Cardiac septum (tissue), 1 donor: ENCODE measurements around the gene DNAJB8. TPM values are rescaled to one million over a fixed set of nuclear protein-coding genes. Genes with fewer than 3 reads are reported as not detected.

Source experiments
- DNase-seq: peaks from one replicate; pipeline ENCODE4 v3.0.0-alpha.2; 2020; ENCODE audit warnings: low spot score
- intact Hi-C: fragments of 100-400 bp; cut with DNase I; formaldehyde crosslinking; loops from one replicate; pipeline ENCODE4 v1.14.0; 2022
- total RNA-seq: library from RNA; stranded (reverse); fragmentation: NEBNext Ultra II Directional; extraction: Animal tissue kit (Norgen Biotek cat#: 25700); gene quantifications from one replicate; pipeline ENCODE4 v1.2.1, GENCODE V29; 2021
- donor health status: DM: no; HTN: no; CAD: no.

The DNAJB8 gene
- total RNA-seq, 1 donor from 2014 or later = not detected

DNA sequence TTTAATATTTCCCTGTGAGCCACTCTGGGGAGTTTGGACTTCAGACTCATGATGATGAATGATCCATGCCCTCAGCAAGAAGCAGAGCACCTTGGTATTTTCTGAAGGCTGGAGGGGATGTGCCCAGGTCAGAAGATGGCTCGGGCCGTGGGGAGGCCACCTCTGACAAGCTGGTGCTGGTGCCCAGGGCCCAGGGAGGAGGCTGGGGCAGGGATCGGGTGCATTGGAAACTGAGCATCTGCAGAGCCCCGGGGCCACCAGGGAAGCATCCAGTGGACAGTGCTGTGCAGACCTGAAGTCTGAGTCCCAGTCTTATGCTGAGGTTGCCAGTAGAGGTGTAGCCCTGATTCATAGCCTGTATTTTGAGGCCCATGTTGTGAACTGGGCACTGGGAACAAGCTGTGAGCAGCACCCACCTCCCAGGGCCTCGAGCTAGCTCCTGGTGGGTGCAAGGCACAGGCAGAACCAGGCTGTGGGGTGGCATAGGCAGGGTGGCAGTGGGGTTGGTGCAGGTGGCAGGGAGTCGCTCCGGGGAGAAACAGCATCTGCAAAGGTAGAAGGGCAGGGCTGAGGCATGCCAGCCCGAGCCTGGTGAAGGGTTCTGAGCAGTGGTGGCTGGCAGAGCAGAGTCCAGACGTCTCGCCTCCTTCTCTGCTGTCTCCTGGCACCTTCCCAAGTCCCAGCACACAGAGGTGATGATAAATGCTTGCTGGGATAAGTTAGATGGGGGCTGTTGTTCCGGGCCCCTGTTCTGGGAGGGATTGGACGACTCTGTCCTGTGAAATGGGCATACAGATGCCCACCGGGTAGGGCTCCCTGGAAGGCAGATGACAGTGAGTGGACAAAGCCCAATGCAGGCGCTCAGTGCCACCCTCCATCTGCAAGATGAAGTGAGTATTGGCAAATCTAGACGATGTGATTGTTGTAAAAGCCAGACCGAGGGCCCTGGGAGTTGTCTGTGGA lies 10.6 kb downstream of the DNAJB8 start:
- DNase-seq = no peak
- intact Hi-C loops = no loop called here

DNA sequence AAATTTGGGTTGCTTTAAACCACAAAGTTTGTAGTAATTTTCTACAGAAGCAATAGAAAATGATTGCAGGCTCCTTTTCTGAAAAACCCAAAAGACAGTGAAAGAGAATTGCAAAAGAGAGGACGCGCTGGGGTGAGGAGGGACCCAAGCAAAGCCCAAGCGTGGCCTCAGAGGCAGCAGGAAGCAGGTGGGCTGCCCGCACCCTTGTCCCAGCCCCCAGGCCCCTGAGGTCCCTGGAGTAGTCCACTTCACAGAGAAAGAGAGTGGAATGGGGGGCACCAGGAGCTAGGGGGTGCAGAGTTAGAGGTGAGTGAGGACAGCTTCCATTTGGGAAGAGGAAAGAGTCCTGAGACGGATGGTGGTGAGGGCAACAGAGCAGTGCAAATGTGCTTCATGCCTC lies 11.6 kb downstream of the DNAJB8 start:
- DNase-seq = no peak
- intact Hi-C loops = no loop called here

DNA sequence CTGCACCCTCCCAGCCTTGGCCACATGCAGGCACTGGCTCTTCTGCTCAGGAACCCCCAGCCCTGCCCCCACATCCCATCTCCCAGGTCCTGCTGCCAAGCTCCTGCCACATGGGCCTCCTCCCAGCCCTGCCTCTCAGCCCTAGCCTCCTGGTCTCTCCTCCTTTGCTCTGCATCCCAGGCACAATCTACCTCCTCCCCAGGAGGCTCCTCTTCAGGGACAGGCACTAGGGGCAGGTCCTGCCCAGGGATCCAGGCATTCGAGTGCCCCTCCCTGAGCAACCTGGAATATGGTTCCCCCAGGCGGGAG lies 12.4 kb downstream of the DNAJB8 start:
- intact Hi-C loops = no loop called here
- no peak for DNase-seq

DNA sequence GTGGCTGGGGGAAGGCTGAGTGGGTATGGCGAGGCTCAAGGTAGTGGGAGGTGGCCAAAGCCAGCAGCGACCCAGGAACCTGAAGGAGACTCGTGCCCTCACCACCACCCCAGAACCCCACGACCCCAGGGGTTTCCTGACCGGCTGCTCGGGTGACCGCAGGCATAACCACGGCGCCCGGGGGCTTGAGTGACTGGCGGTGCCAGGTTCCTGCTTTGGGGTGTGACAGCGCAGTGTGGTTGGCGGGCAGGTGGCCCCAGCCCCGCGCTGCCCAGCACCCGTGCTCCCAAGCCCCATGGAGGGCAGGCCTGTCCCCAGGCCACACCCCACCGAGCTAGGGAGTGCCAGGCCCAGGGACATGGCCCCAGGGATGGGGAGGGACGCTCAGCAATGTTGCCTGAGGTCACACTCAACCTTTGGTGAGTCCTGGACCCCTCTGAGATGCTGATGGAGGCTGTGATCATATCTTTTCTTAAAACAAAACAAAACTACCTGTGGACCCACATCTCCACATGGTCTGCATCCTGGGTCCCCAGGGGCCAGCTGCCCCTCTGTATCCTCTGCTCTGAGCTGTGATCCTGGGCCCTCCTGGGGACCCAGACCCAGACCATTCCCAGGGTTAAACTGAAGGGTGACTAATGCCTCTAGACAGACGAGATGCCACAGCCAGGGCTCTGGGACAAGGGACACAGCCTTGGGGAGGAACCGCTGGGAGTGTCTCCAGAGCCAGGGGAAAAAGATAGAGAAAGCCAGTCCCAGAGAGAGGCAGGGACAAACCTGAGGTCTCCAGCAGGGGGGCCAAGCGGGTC lies 13.0 kb downstream of the DNAJB8 start:
- DNase-seq = no peak
- intact Hi-C loops = no loop called here

DNA sequence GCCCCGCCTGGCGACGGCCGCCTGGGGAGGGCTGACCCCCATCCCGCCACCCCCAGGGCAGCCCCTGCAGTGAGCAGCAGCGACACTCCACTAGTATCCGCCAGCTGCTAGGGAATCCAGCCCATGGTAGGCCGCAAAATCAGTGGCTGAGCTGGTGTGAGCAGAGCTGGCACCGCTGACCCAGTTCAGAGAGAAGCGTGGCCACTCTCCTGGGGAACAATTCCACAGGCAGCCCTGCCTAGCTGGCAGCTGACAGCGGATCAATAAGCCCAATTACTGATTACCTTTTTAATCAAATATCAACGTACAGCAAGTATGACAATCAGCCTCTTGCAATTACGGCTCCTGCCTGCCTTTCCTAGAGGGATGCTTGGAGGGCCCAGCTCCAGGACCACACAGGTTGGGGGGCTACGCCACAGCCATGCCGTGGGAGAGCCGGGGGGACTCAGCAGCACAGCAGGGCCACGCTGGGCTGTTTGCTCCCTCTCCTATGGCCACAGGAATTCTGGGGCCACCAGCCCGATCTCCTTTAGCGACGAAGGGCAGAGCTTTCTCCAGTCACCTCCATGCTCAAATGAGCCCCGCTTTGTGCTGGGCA lies 13.9 kb downstream of the DNAJB8 start:
- intact Hi-C loops = no loop called here
- no peak for DNase-seq

DNA sequence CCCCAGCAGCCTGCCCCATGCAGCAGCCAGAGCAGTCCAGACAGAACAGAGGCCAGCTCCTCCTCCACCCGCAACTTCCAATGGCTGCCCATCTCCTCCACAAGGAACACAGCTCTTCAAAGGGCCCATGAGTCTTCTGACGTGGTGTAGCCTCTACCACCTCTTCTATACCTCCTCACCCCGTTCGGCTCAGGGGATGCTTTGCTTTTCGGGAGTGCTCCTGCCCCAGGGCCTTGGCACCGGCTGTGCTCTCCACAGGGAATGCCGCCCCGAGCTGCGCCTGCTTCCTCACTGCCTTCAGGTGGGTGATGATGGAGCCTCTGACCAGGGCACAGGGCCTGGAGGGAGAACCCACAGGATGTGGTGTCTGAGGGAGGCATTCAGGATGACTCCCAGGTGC lies 14.6 kb downstream of the DNAJB8 start:
- intact Hi-C loops = no loop called here
- DNase-seq = no peak

DNA sequence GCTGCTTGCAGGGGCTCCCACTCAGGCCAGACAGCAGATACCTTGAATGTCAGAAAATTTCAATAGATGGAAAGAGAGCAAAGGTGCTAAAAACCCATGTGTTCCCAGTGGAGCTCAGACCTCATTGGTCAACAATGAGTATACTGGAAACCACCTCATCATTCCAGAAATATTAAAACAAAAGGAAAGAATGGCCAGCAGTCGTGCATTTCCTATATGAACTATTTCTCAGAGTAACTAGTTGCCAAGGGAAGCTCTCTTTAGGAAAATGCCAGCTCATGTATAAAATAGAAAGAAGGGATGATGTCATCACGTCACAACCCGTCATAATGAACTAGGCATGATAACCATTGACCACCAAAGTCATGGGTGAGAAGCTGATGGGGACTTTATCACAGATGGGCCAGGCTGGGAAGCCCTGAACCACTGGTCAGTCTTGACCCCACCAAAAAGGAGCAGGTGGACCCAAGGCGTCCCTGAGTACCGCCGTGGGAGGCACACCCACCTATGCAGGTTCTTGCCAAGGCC lies 17.5 kb downstream of the DNAJB8 start:
- no peak for DNase-seq
- intact Hi-C loops = no loop called here

DNA sequence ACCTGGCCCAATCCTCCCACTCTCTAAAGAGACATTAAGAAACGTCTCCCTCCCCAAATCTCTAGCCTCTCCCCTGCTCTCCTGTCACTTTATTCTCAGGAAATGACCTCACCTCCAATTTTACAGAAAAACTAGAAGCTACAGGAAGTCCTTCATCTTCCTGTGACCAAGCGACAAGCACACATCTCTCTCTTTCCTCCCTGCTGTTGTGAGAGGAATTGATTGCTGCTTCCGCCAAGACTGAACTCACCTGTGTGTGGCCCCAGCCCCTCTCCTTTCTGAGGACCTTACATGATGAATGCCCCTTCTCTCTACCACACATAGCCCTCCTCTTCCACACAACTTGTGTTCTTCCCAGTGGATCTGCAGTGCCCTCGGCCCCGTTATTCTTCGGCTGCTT lies 18.2 kb downstream of the DNAJB8 start:
- DNase-seq = no peak
- intact Hi-C loops = no loop called here

DNA sequence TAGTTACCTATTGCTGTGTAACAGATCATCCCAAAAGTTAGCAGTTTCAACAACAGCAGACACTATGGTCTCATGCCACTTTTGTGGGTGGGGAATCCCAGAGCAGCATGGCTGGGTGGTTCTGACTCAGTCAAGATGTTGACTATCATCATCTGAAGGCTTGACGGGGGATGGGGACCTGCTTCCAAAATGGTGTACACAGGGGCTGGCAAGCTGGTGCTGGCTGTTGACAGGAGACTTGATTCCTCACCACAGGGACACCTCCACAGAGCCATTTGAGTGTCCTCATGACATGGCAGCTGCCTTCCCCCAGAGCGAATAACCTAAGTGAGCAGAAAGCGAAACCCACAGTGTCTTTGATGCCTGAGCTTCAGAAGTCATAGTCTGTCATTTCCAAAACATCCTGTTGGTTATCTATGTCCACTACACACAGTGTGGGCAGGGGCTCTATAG lies 19.1 kb downstream of the DNAJB8 start:
- no peak for DNase-seq
- intact Hi-C loops = no loop called here

DNA sequence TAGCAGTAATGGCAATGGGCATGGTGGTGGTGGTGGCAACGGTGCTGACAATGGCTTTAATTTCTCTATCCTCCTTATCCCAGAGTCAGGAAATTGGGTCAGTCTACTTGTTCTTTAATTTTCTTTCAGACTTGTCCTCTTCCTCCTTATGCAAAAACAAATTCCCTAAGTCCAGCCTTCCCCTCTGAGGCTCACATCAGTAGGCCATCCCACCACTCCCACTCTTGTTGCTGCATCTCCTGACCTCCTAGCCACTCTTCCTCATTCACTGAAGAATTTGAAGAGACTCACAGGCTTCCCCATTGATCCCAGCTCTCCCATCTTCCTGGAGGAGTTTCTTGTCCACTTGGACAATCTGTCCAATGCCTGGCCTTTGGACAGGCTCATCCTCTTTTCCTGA lies 19.9 kb downstream of the DNAJB8 start:
- DNase-seq = no peak
- intact Hi-C loops = no loop called here

DNA sequence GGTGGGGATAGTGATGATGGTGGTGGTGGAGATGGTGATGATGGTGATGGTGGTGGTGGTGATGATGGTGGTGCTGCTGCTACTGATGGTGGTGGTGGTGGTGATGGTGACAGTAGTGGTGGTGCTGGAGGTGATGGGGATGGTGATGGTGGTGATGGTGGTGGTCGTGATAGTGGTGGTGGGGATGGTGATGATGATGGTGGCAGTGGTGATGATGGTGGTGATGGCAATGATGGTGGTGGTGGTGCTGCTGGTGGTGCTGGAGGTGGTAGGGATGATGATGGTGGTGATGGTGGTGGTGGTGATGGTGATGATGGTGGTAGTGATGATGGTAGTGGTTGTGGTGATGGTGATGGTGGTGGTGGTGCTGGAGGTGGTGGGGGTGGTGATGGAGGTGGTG lies 21.3 kb downstream of the DNAJB8 start:
- intact Hi-C loops = no loop called here
- no peak for DNase-seq

DNA sequence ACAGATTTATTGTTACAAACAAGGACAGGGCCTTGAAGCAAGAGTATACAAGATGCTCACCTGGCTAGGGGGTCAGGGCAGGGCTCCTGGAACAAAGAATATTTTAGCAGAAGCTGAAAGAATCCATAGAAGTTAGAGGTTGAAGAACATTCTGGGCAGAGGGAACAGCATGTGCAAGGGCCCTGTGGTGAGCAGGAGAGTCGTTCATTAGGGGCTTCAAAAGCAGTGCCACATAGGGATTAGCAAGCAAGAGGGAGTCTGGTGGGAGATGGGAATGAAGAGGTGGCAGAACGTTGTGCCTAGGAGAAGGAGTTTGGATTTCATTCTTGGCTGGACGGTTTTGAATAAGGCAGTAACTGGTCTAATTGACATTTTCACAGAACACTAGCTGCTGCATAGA lies 22.9 kb downstream of the DNAJB8 start:
- intact Hi-C loops = no loop called here
- DNase-seq = no peak

DNA sequence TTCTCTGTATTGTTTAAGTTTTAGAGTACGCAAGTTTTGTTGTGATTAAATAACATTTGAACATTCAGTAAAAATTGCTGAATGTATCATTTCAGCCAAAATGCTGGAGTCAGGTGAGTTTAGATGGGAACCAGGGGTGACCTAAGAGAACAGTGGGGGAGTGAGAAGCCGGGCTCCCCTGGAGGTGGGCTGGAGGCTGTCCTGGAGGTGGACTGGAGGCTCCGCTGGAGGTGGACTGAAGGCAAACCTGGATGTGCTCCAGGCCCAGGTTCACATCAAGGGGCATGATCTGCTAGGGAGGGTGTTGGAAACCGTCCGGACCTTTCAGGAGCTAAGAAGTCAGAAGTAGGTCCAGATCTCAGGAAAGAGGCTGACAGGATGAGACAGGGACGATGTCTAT lies 23.7 kb downstream of the DNAJB8 start:
- DNase-seq = no peak
- intact Hi-C loops = no loop called here

DNA sequence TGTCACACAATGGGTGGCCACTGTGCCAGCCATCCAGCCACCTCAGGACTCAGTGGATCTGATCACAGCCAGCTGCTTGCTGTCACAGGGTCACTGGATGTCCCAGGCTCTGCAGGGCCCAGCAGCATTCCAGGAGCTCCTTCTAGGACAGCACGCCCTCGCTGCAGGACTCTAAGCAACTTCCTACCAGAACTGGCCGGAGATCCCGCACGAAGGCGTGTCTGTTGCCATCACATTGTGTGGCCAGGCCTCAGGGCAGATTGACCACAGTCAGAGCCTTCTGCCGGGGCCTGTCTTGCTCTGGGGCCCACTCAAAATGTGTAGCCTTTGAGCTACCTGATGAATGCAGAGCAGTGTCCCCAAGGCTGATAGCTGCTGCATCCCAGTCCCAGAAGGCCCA lies 24.6 kb downstream of the DNAJB8 start:
- DNase-seq = no peak
- intact Hi-C loops = no loop called here

DNA sequence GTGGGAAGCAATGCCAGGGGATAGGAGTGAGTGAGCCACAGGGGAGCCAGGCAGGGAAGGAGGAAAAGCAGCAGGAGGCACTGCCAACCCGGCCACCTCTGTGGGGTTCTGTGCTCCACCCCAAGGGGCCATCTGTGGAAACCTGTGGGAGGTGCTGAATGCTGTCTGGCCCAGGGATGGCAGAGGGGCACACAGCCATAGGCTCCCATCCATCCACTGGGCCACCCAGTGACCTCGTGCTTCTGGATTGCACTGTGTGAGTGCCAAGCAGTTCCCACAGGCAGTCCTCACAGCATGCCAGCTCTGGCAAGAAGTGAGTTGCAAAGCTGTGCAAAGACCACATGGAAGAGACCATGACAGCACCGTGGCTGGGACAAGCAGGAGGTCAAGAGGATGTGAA lies 27.5 kb downstream of the DNAJB8 start:
- no peak for DNase-seq
- intact Hi-C loops = no loop called here

DNA sequence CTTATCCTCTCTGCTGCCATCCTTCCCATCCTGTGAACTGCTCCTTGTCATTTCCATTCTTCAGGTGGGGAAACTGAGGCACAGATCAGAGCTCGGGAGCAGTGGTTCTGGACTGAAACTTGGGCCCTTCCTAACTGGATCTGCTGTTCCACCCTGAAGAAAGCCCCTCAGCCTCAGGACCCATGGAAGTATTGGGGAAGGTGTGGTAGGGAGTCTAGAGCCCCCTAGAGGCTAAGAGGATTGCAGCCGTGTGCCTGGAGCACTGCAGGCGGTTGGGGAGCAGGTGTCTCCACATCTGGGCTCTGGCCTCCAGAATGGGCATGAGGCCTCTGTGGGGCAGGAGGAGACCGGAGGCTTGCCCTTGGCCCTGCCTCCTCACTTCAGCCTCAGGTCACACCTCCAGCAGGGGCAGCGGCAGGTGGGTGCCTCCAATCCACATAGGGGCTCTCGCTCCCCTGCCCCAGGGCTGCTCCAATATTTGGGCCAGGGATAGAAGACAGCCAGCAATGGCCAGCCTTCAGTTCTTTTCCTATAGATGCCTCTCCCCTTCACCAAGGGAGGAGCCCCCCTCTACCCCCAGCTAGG lies 28.1 kb downstream of the DNAJB8 start:
- DNase-seq = no peak
- intact Hi-C loops = no loop called here

DNA sequence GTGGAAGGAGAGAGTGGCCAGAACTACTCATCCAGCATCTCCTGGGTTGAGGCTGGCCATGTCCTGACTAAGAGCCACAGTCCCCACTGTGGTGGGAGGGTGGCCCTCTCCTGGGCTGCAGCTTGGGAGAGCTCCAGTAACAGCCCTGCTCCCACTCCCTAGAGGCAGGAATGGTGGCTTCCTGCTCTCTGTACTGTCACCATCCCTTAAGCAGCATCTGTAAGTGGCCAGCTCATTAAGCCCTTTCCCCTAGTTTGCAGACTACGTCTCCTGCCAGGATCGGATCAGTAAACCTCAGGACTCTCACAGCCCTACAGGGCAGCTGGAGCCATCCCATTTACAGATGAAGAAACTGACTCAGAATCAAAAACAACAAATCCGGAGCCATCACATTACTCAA lies 30.5 kb downstream of the DNAJB8 start:
- intact Hi-C loops = no loop called here
- no peak for DNase-seq

DNA sequence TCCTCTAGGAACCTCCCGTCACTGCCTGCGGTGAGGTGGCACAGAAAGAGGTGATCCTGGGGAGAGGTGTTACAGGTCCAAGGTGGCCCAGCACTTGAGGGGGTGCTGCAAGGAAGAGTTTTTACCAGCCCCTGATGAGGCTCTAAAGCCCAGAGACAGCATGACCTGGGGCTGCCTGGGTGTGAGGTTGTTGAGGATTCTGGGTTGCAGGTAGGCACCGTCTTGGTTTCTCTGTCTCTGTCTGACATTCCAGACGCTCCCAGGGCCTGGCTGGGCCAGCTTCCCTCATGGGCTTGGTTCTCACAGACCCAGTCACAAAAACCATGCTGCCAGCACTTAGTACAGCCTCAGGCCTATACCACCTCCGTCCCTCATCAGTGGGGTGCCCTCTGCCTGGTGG lies 31.1 kb downstream of the DNAJB8 start:
- DNase-seq = no peak
- intact Hi-C loops = no loop called here

DNA sequence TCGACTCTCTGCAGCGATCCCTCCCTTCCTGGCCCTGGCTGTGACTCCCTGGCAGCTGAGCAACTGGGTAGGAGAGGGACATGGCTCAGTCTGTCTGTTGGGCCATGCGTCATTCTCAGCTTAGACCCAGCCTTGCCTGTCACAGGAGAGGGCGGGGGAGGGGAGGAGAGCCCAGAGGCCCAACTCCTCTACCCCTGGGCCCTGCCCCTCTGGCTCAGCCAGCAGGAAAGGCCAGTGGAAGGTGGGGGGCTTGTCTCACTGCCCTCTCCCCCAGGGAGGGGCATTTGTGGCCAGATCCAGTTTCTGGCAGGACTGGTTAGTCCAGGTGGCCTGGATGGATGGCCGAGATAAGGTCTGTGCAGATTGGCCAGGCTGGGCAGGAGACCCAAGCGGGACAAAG lies 31.6 kb downstream of the DNAJB8 start:
- no peak for DNase-seq
- intact Hi-C loops = no loop called here

DNA sequence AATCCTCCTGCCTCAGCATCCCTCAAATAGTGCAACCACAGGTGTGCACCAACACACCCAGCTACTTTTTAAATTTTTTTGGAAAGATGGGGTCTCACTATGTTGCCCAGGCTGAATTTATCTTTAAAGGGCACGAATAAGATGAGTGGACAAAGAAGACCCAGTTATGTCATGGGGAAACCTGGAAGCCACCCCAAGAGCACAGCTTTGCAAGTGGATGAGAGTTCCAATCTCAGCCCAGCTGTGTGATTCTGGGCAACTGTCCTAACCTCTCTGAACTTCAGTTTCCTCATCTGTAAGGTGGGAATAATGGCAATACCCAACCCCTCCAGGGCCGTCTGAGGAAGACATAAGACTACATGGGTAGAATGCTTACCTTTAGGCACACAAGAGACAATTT lies 32.2 kb downstream of the DNAJB8 start:
- no peak for DNase-seq
- intact Hi-C loops = no loop called here
